ENCODE results near the gene ZSWIM3. TPM values are rescaled to one million over a fixed set of nuclear protein-coding genes. Genes with fewer than 3 reads are reported as not detected.
"Not testable (repeated sequence)": the region's sequence is repeated elsewhere in the genome, so short reads cannot be mapped to it uniquely, and the experiment has no call there.

The ZSWIM3 gene
- total RNA-seq, 1 donor = 8.1 TPM

GRCh38 chr20:45859916-45860315 lies 2.5 kb downstream of the ZSWIM3 start:
- DNase-seq (ENCODE audit: low read depth in 2 of 3, low spot score in 2 of 3) = no peak

GRCh38 chr20:45860560-45861220 lies 3.3 kb downstream of the ZSWIM3 start:
- DNase-seq (ENCODE audit: low read depth in 2 of 3, low spot score in 2 of 3) = no peak

GRCh38 chr20:45861221-45862075 lies 4.0 kb downstream of the ZSWIM3 start:
- DNase-seq (ENCODE audit: low read depth in 2 of 3, low spot score in 2 of 3) = peak in 1 of 3 donors; percentile 22

GRCh38 chr20:45863543-45864470 lies 6.4 kb downstream of the ZSWIM3 start:
- no peak for DNase-seq (ENCODE audit: low read depth in 2 of 3, low spot score in 2 of 3)

GRCh38 chr20:45866454-45866853 lies 9.0 kb downstream of the ZSWIM3 start:
- no peak for DNase-seq (ENCODE audit: low read depth in 2 of 3, low spot score in 2 of 3)

- DNase-seq (ENCODE audit: low read depth in 2 of 3, low spot score in 2 of 3) = no peak
Measured at GRCh38 chr20:45867136-45867818, 9.9 kb downstream of the ZSWIM3 start.

- no peak for DNase-seq (ENCODE audit: low read depth in 2 of 3, low spot score in 2 of 3)
Measured at GRCh38 chr20:45867819-45868176, 10.4 kb downstream of the ZSWIM3 start.

GRCh38 chr20:45872626-45873025 lies 15.2 kb downstream of the ZSWIM3 start:
- DNase-seq (ENCODE audit: low read depth in 2 of 3, low spot score in 2 of 3) = no peak

GRCh38 chr20:45873409-45874103 lies 16.1 kb downstream of the ZSWIM3 start:
- no peak for DNase-seq (ENCODE audit: low read depth in 2 of 3, low spot score in 2 of 3)

GRCh38 chr20:45874104-45874481 lies 16.7 kb downstream of the ZSWIM3 start:
- not testable (repeated sequence) for DNase-seq (ENCODE audit: low read depth in 2 of 3, low spot score in 2 of 3)

GRCh38 chr20:45874576-45874975 lies 17.2 kb downstream of the ZSWIM3 start:
- no peak for DNase-seq (ENCODE audit: low read depth in 2 of 3, low spot score in 2 of 3)

- DNase-seq (ENCODE audit: low read depth in 2 of 3, low spot score in 2 of 3) = no peak
Measured at GRCh38 chr20:45878076-45878761, 20.8 kb downstream of the ZSWIM3 start.

- peak; percentile 91 to 99 (median 99) for DNase-seq (ENCODE audit: low read depth in 2 of 3, low spot score in 2 of 3)
Measured at GRCh38 chr20:45880988-45881788, 23.8 kb downstream of the ZSWIM3 start, which contains the start of gene ZSWIM1. TSS of gene ZSWIM1 (plus strand) at chr20:45881227. CDS start at chr20:45882593, 1,366 bp downstream.

GRCh38 chr20:45882469-45883099 lies 25.2 kb downstream of the ZSWIM3 start:
- no peak for DNase-seq (ENCODE audit: low read depth in 2 of 3, low spot score in 2 of 3)

GRCh38 chr20:45883100-45883469 lies 25.7 kb downstream of the ZSWIM3 start:
- DNase-seq (ENCODE audit: low read depth in 2 of 3, low spot score in 2 of 3) = no peak

GRCh38 chr20:45886590-45887345 lies 29.4 kb downstream of the ZSWIM3 start:
- no peak for DNase-seq (ENCODE audit: low read depth in 2 of 3, low spot score in 2 of 3)

- no peak for DNase-seq (ENCODE audit: low read depth in 2 of 3, low spot score in 2 of 3)
Measured at GRCh38 chr20:45887346-45887715, 29.9 kb downstream of the ZSWIM3 start, which contains the start of gene SPATA25. TSS of gene SPATA25 (minus strand) at chr20:45887622. CDS start at chr20:45887590, 32 bp downstream.
